DOHH2 (cell line): ENCODE measurements around the gene MARK1.

ENCODE experiments used
- H3F3A ChIP-seq: fragments of 200-600 bp; sonication (generic), shearing (Covaris generic); 2 replicates; pipeline ENCODE4 v1.6.0; 2016; ENCODE audit warnings: antibody characterized with exemption, mild to moderate bottlenecking; ENCODE audit not compliant: control insufficient read depth, insufficient read depth
- H3K27ac ChIP-seq: fragments of 200-600 bp; sonication (generic); 2 replicates; pipeline ENCODE4 v1.5.1; 2014; ENCODE audit warnings: low read depth, mild to moderate bottlenecking, low read length, moderate library complexity
- H3K27me3 ChIP-seq: fragments of 200-600 bp; sonication (generic); 2 replicates; pipeline ENCODE4 v1.6.1; 2014; ENCODE audit warnings: mild to moderate bottlenecking, low read length, mixed read lengths; ENCODE audit not compliant: control insufficient read depth
- H3K36me3 ChIP-seq: fragments of 200-600 bp; sonication (generic); 2 replicates; pipeline ENCODE4 v1.6.1; 2014; ENCODE audit warnings: mild to moderate bottlenecking, low read length, moderate library complexity, mixed read lengths; ENCODE audit not compliant: control insufficient read depth
- H3K4me1 ChIP-seq: fragments of 200-600 bp; sonication (generic); 2 replicates; pipeline ENCODE4 v1.6.1; 2014; ENCODE audit warnings: mild to moderate bottlenecking, low read length, mixed read lengths; ENCODE audit not compliant: control insufficient read depth
- H3K4me2 ChIP-seq: fragments of 200-600 bp; sonication (generic); 2 replicates; pipeline ENCODE4 v1.6.0; 2014; ENCODE audit warnings: mild to moderate bottlenecking, low read length, moderate library complexity
- H3K4me3 ChIP-seq: fragments of 200-600 bp; sonication (generic); 2 replicates; pipeline ENCODE4 v1.5.1; 2014; ENCODE audit warnings: mild to moderate bottlenecking, low read length, mixed read lengths
- H3K79me2 ChIP-seq: fragments of 200-600 bp; sonication (generic); 2 replicates; pipeline ENCODE4 v1.6.1; 2014; ENCODE audit warnings: mild to moderate bottlenecking, low read length, mixed read lengths; ENCODE audit not compliant: control insufficient read depth
- H3K9me2 ChIP-seq: fragments of 200-600 bp; sonication (generic); replicated peaks from 2 replicates; pipeline ENCODE4 v1.6.1; 2014; ENCODE audit warnings: mild to moderate bottlenecking, low read length, mixed read lengths; ENCODE audit not compliant: control insufficient read depth
- H3K9me3 ChIP-seq: fragments of 200-600 bp; sonication (generic); 2 replicates; pipeline ENCODE4 v1.6.1; 2014; ENCODE audit warnings: antibody characterized with exemption, low read length, mixed read lengths; ENCODE audit not compliant: control insufficient read depth, insufficient read depth
- H4K20me1 ChIP-seq: fragments of 200-600 bp; sonication (generic); 2 replicates; pipeline ENCODE4 v1.6.0; 2014; ENCODE audit warnings: low read depth, mild to moderate bottlenecking, antibody characterized with exemption, low read length, moderate library complexity; ENCODE audit not compliant: control insufficient read depth, insufficient read depth
- CTCF ChIP-seq: fragments of 200-600 bp; sonication (generic); IDR thresholded peaks from one replicate; pipeline ENCODE4 v1.5.1; 2014; ENCODE audit warnings: antibody characterized with exemption, mild to moderate bottlenecking, low read depth, low read length; ENCODE audit not compliant: poor library complexity, severe bottlenecking
- EZH2phosphoT487 ChIP-seq: fragments of 200-600 bp; sonication (generic); IDR thresholded peaks from 2 replicates; pipeline ENCODE4 v1.6.1; 2017; ENCODE audit warnings: borderline replicate concordance, mild to moderate bottlenecking, antibody characterized with exemption, low read length, moderate library complexity, mixed read lengths

The MARK1 gene

GRCh38 chr1:220550811-220551399 lies 23.0 kb downstream of the MARK1 start:
- H3K36me3 ChIP-seq = no peaks in the 10 kb centered on the region
- H3K27ac ChIP-seq = no peak overlapping the region
- no peaks in the 10 kb centered on the region for H3K4me1 ChIP-seq
- no peaks in the 10 kb centered on the region for H4K20me1 ChIP-seq
- no peaks in the 10 kb centered on the region for H3F3A ChIP-seq
- TF ChIP-seq CTCF (no peak), EZH2phosphoT487 (no peak)
- no peak overlapping the region for H3K4me3 ChIP-seq
- H3K9me2 ChIP-seq = no peaks in the 10 kb centered on the region
- no peak overlapping the region for H3K4me2 ChIP-seq
- peaks cover 12% of the 10 kb centered on the region for H3K79me2 ChIP-seq
- no peaks in the 10 kb centered on the region for H3K9me3 ChIP-seq
- no peaks in the 10 kb centered on the region for H3K27me3 ChIP-seq

- H3K9me3 ChIP-seq = no peaks in the 10 kb centered on the region
- H3K79me2 ChIP-seq = peaks cover 9% of the 10 kb centered on the region; the same call in 1 of the 2 replicates
- no peak overlapping the region for H3K4me3 ChIP-seq
- H4K20me1 ChIP-seq = no peaks in the 10 kb centered on the region
- H3K27ac ChIP-seq = no peak overlapping the region
- no peaks in the 10 kb centered on the region for H3K36me3 ChIP-seq
- H3F3A ChIP-seq = no peaks in the 10 kb centered on the region
- no peaks in the 10 kb centered on the region for H3K27me3 ChIP-seq
- TF ChIP-seq EZH2phosphoT487 = no peak
- TF ChIP-seq CTCF = no peak
- H3K4me2 ChIP-seq = no peak overlapping the region
- H3K9me2 ChIP-seq = no peaks in the 10 kb centered on the region
- no peaks in the 10 kb centered on the region for H3K4me1 ChIP-seq
Measured at GRCh38 chr1:220551718-220552117, 23.8 kb downstream of the MARK1 start.

GRCh38 chr1:220552672-220553260 lies 24.8 kb downstream of the MARK1 start:
- Histone ChIP-seq H3K79me2 (peaks cover 5% of the 10 kb centered on the region; the same call in 1 of the 2 replicates), H3K4me3 (no peak overlapping the region), H3K9me3 (no peaks in the 10 kb centered on the region), H3K4me2 (no peak overlapping the region), H3K27ac (no peak overlapping the region), H3K36me3 (no peaks in the 10 kb centered on the region), H3K27me3 (no peaks in the 10 kb centered on the region), H3F3A (no peaks in the 10 kb centered on the region), H3K4me1 (no peaks in the 10 kb centered on the region), H4K20me1 (no peaks in the 10 kb centered on the region), H3K9me2 (no peaks in the 10 kb centered on the region)
- TF ChIP-seq EZH2phosphoT487 (no peak), CTCF (no peak)
